DMS114 treated with DMSO at 0.1 percent for 48 hours (cell line): ENCODE data around the gene NUP43.
"Not testable (repeated sequence)": the region's sequence is repeated elsewhere in the genome, so short reads cannot be mapped to it uniquely, and the experiment has no call there.

ENCODE experiments used
- DNase-seq: peaks from one replicate; lab custom pipeline; 2025; ENCODE audit not compliant: unreplicated experiment; lab: John Stamatoyannopoulos, UW

The NUP43 gene, protein sequence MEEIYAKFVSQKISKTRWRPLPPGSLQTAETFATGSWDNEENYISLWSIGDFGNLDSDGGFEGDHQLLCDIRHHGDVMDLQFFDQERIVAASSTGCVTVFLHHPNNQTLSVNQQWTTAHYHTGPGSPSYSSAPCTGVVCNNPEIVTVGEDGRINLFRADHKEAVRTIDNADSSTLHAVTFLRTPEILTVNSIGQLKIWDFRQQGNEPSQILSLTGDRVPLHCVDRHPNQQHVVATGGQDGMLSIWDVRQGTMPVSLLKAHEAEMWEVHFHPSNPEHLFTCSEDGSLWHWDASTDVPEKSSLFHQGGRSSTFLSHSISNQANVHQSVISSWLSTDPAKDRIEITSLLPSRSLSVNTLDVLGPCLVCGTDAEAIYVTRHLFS

GRCh38 chr6:149746147-149746946 is at the start of gene NUP43:
NUP43 (minus strand) TSS chr6:149746529; CDS start chr6:149746495, 34 bp downstream.
- peak; percentile 81 for DNase-seq

DNA sequence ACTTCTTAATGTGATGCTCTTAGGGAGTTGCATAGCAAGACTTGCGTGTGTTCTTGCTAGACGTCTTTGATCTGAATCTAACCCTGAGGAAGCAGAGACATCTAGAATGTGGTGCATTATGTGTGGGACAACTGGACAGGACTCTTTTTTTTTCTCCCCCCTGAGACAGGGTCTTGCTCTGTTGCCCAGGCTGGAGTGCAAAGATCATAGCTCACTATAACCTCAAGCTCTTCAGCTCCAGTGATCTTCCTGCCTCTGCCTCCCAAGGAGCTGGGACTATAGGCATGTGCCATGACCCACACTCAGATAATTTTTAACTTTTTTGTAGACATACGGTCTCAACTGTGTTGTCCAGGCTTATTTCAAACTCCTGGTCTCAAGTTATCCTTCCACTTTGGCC is 37.2 kb upstream of the NUP43 start:
- DNase-seq, result no peak

DNA sequence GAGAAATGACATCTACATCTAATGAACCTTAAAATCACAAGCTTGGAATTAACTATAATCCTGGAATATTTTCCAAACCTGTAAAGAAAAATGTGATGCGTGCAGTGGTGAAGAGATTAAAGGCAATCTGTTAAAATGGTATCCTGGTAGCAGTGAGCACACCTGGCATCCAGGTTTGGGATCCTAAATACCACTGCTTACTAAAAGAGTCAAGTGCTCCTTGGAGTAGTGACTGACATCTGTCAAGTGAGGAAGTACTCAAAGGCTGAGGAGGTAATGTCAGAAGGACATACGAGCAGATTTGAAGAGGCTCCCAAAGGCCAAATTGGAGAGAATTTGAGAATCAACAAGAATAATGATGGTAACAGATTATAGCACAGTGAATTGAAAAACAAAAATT is 36.0 kb upstream of the NUP43 start:
- no peak for DNase-seq

- no peak for DNase-seq
These were observed 35.4 kb upstream of the NUP43 start for GRCh38 chr6:149781715-149782114.

- DNase-seq, result no peak
These were observed 33.3 kb upstream of the NUP43 start for GRCh38 chr6:149779644-149779963.

- no peak for DNase-seq
These were observed 31.3 kb upstream of the NUP43 start for GRCh38 chr6:149777624-149778023.

GRCh38 chr6:149771925-149772324 is 25.6 kb upstream of the NUP43 start:
- no peak for DNase-seq

DNA sequence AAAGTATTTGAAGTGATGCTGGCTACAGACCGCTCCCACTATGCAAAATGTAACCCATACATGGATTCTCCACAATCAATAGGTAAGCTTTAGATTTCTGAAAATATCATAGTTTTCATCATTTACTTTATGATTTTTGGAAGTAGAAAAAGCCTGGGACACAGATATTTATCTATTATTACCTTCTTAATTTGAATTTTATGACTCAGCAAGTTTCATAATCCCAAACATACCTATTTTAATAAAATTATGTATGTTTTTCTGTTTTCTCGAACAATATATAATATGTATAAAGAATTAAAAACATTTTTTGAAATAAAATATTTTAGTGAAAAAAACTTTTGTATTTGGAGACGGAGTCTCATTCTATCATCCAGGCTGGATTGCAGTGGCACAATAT is 24.9 kb upstream of the NUP43 start:
- no peak for DNase-seq

DNA sequence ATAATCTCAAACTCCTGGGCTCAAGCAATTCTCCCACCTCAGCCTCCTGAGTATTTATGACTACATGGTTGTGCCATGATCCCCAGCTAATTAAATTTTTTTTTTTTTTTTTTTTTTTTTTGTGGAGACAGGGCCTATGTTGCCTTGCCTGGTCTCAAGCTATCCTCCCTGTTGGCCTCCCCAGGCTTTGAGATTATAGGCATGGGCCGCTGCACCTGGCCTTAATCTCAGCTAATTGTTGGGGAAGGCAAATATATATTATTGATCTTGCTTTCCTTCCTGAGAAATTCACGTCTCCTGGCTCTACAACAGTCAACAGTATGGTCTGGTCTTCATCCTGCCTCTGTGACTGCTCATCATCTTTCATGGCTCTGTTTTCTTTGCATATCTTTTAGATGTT is 23.3 kb upstream of the NUP43 start:
- no peak for DNase-seq

- no peak for DNase-seq
These were observed 19.9 kb upstream of the NUP43 start for GRCh38 chr6:149766156-149766769.

- no peak for DNase-seq
These were observed 17.5 kb upstream of the NUP43 start for GRCh38 chr6:149763866-149764265.

DNA sequence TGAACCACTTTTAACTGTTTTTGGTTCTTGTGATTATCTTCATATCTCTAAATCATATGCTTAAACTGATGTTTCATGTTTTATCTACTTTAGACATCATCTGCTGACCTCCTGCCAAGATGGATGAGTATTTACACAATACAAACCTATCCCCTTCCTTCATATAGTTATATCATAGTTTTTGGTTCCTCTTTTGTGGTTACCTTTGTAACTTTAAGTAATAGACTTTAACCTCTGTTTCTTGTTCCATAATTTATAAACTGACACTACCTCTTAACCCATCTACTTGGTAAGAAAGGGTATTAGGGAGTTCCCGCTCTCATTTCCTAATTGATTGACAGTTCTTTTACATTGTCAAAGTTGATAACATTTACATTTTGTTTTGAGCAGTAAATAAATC is 15.1 kb upstream of the NUP43 start:
- DNase-seq, result no peak

DNA sequence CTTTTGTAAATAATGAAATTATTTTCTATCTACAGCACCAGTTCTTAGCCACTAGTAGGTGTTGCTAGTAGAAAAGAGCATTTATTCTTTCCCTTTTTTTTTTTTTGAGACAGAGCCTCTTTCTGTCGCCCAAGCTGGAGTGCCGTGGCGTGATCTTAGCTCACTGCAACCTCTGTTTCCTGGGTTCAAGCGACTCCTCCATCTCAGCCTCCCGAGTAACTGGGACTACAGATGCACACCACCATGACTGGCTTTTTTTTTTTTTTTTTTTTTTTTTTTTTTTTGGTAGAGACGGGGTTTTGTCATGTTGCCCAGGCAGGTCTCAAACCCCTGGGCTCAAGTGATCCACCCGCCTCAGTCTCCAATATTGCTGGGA is 9.9 kb upstream of the NUP43 start:
- DNase-seq, result no peak

DNA sequence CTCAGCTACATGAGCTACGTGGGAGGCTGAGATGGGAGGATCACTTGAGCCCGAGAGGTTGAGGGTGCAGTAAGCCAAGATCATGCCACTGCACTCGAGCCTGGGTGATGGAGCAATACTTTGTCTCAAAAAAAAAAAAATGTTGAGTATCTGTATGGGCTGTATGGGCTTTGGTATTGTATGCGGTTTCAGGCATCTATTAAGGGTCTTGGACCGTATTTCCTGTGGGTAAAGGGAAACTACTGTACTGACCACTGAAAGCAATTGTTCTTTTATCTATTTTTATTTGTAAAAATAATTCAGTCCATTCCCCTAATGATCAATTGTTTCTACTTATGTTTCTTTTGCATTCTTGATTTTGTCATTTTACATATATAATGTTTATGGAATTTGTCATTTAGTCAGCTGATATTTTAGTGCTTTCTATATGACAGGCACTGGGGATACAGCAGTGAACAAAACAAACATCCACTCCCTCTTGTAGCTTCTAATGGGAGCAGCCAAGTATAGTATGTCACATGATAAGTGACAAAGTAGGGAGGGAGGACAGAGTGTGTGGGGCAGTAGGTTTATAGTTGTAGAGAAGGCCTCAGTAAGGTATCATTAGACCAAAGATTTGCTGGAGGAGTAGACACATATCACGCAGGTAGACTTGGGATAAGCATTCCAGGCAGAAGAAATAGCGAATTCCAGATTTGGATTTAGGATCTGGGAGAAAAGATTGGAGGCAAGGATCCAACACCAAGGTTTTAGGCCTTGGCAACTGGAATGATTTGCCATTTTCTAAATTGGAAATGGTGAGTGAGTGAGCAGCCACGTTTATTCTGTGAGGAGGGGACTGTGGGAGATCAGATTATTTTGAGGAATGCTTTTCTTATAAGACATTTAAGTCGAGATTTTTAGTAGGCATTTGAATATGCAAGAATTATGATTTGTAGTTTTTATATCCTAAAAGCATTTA is 9.3 kb upstream of the NUP43 start:
- no peak for DNase-seq

DNA sequence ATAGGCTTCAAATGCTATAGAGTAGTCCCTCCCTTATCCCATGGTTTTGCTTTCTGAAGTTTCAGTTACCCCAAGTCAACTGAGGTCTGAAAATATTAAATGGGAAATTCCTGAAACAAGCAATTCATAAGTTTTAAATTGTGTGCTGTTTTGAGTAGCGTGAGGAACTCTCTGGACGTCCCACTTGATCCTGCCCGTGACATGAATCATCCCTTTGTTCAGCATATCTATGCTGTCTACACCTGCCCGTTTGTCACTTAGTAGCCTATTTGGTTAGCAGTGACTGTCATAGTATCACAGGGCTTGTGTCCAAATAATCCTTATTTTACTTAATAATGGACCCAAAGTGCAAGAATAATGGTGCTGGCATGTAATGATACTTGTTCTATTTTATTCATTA is 8.2 kb upstream of the NUP43 start:
- no peak for DNase-seq

GRCh38 chr6:149753374-149753637 is 7.0 kb upstream of the NUP43 start:
- not testable (repeated sequence) for DNase-seq

DNA sequence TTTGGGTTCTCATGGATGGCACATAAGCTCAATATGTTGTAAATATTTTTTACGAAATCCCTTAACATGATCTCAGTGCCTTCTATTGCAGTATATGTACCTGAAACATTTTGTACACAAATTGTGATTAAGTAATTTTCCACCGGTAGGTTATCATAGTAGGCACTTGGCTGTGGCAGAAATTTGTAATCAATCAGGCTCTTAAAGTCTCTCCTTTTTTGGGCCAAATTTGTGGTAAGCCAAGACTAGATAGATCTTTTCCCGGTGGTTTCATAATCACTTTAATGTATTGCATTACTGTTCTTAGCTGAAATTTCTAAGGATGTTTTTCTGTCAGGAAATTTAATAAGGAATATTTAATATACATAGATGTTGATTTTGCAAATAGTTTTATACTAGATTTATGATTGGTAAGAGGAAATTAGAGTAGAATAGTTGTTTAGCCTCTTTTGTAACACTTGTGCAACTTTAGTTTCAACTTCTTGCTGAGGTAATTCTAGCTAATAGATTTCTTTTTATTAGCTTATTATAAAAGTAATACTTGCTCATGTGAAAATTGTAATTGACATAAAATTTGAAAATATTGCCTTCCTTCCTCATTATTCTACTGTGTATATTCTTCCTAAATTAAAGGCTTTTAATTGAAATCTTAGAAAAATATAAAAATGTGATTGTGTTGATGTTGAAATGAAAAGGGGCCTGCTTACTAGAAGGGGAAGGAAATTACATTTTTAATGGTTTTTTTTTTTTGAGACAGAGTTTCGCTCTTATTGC is 6.5 kb upstream of the NUP43 start:
- no peak for DNase-seq

- not testable (repeated sequence) for DNase-seq
These were observed 5.6 kb upstream of the NUP43 start for GRCh38 chr6:149751920-149752319.

- DNase-seq, result no peak
These were observed 4.9 kb upstream of the NUP43 start for GRCh38 chr6:149751239-149751638.

DNA sequence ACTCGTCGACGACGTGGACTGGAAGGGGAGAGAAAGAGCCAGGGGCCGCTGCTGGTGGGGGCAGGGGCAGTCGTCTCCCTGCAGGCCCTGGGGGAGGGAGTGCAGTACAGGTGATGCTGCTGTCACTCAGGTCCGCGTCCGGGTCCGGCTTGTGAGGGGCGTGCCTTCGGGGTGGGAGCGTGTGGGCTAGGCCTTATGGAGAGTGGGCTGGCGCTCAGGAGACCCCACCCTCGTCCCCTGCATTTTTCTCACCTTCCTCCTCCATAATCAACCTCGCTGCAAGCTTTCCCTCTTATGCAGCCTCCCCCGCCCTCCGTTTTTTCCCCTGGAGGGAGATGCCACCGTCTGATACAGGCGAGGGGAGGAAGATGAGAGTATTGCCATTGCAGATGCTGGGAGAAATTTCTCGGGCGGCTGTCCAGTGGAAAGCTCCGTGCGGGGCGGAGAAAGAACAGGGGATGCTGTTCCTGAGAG is 3.8 kb upstream of the NUP43 start:
- peak; percentile 17 for DNase-seq
